Nephron (organoid): ENCODE measurements around the gene NR3C2.
A peak's percentile ranks its signal among the peaks of the same experiment; 100 is the strongest.

Source experiments
- H3K27ac Mint-ChIP-seq, 3 experiments: 2 replicates each; pipeline ENCODE4 v1.8.0; 2020; ENCODE audit warnings: mixed read lengths in 3 of 3, mild to moderate bottlenecking in 2 of 3, moderate library complexity in 1 of 3
- H3K27me3 Mint-ChIP-seq: 2 replicates; pipeline ENCODE4 v1.8.0; 2021; ENCODE audit warnings: low read depth, mild to moderate bottlenecking, moderate library complexity, mixed read lengths
- H3K36me3 Mint-ChIP-seq: 2 replicates; pipeline ENCODE4 v1.8.0; 2020; ENCODE audit warnings: low read depth, mixed read lengths
- H3K4me1 Mint-ChIP-seq: 2 replicates; pipeline ENCODE4 v1.8.0; 2020; ENCODE audit warnings: mixed read lengths
- H3K4me3 Mint-ChIP-seq, 3 experiments: 2 replicates each; pipeline ENCODE4 v1.8.0; 2020; ENCODE audit warnings: mild to moderate bottlenecking in 3 of 3, mixed read lengths in 3 of 3, moderate library complexity in 2 of 3
- H3K9me3 Mint-ChIP-seq: 2 replicates; pipeline ENCODE4 v1.8.0; 2020; ENCODE audit warnings: mixed read lengths
- CTCF ChIP-seq, 3 experiments: fragments of 200-600 bp; sonication (generic); IDR thresholded peaks; one replicate each; pipeline ENCODE4 v1.5.0; 2021; ENCODE audit warnings: antibody characterized with exemption in 3 of 3; ENCODE audit not compliant: unreplicated experiment in 3 of 3

NR3C2 gene

DNA sequence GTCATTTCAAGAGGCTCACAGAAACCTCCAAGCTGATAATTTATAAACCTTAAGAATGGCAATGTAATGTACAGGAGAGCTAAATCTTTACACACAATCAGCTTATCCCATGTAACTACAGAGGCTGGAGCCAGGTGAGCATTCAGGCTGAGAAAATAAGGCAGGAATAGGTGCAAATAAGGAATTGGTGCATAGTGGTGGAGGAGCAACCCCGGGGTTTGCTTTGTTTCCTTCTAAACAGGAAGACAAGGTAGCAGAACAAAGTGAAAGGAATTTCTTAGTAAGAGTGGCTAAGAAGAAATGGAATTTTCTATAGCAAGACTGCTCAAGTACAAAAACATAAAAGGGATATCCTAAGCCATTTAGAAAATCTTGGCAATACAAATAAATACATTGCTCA lies 82.4 kb downstream of the NR3C2 start:
- no peak for TF ChIP-seq CTCF (IDR thresholded peaks at IDR 0.05; ENCODE audit: unreplicated experiment in 3 of 3)
- no peaks in the 10 kb centered on the region for H3K36me3 Mint-ChIP-seq
- H3K4me1 Mint-ChIP-seq, result peaks cover 6% of the 10 kb centered on the region
- no peaks in the 10 kb centered on the region for H3K9me3 Mint-ChIP-seq
- no peak overlapping the region for H3K27ac Mint-ChIP-seq
- no peaks in the 10 kb centered on the region for H3K27me3 Mint-ChIP-seq
- H3K4me3 Mint-ChIP-seq, result no peak overlapping the region

DNA sequence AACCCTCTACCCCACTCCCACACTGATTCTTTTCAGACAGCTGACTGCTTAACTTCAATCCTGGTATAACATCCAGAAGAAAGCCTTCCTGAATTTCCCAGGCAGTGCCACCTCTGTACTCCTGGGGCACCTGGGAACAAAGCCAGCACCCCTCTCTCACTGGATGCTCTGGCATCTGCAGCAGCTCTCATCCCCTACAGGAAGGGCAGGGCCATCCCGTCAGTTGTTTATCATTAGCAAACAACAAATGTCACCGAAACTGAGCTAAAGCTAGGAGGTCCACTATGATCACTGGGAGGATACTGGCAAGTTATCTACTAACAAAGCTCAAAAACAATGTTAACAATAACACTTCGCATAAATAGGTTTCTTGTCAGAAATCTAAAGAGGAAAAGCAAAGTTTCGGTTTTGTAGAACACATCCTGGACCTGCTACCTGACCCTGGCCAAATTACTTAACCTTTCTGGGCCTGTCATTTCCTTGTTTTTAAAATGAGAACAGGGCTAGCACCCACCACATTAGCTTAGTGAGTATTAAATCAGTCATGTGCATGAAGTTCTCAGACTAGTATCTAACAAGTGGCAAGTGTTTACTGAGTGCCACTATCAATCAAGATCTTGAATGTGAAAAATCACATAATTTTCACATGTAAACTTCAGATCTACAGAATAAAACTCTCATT lies 86.6 kb downstream of the NR3C2 start:
- Mint-ChIP-seq H3K9me3 (no peaks in the 10 kb centered on the region), H3K36me3 (no peaks in the 10 kb centered on the region), H3K27ac (peak overlapping the region in 1 of 3 experiments; percentile 8), H3K27me3 (no peaks in the 10 kb centered on the region), H3K4me1 (peaks cover 6% of the 10 kb centered on the region), H3K4me3 (no peak overlapping the region)
- TF ChIP-seq CTCF (IDR thresholded peaks at IDR 0.05; ENCODE audit: unreplicated experiment in 3 of 3), result no peak

- Mint-ChIP-seq H3K4me3 (no peak overlapping the region), H3K9me3 (no peaks in the 10 kb centered on the region), H3K36me3 (no peaks in the 10 kb centered on the region), H3K4me1 (peaks cover 6% of the 10 kb centered on the region), H3K27ac (no peak overlapping the region), H3K27me3 (no peaks in the 10 kb centered on the region)
- no peak for TF ChIP-seq CTCF (IDR thresholded peaks at IDR 0.05; ENCODE audit: unreplicated experiment in 3 of 3)
These were observed 88.0 kb downstream of the NR3C2 start for GRCh38 chr4:148354186-148354585.

DNA sequence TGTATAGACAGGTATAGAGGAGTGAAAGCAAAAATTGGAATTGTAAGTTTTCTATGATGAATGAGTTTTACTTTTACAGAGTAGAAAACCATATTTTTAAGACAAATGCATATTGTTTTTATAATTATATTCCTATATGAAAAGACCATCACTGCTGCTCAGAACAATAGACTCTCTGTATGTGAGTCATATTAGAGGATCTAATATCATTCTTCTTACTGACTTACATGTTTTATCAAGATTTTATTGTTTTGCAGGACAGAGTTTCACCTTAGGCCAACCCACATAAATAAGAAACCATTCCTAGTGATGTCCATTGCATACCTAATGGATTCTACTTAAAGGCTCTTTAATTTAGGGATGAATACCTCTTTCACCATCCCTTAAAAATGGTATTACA lies 88.6 kb downstream of the NR3C2 start:
- Mint-ChIP-seq H3K27me3 (no peaks in the 10 kb centered on the region), H3K4me3 (no peak overlapping the region), H3K27ac (no peak overlapping the region), H3K36me3 (no peaks in the 10 kb centered on the region), H3K9me3 (no peaks in the 10 kb centered on the region), H3K4me1 (peaks cover 6% of the 10 kb centered on the region)
- TF ChIP-seq CTCF (IDR thresholded peaks at IDR 0.05; ENCODE audit: unreplicated experiment in 3 of 3), result no peak

- Mint-ChIP-seq H3K9me3 (no peaks in the 10 kb centered on the region), H3K36me3 (no peaks in the 10 kb centered on the region), H3K4me1 (peaks cover 16% of the 10 kb centered on the region), H3K27ac (no peak overlapping the region), H3K4me3 (no peak overlapping the region), H3K27me3 (no peaks in the 10 kb centered on the region)
- TF ChIP-seq CTCF (IDR thresholded peaks at IDR 0.05; ENCODE audit: unreplicated experiment in 3 of 3), result no peak
These were observed 93.1 kb downstream of the NR3C2 start for GRCh38 chr4:148349153-148349552.

DNA sequence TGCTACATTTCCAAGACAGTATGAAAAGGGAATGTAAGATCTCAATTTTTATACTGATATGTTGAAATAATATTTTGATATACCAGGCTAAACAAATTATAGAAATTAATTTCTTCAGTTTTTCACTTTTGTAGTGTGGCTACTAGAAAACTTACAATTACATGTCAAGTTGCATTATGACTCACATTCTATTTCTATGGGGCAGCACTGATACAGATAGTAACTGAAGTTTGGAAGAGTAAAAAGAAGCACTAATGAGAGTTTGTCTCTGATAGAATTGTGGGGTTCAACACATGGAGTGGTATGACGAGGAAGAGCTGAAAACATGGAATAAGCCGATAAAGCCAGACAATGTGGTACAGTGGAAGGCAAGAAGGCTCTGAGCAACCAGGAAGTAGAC lies 95.6 kb downstream of the NR3C2 start:
- Mint-ChIP-seq H3K4me1 (peaks cover 25% of the 10 kb centered on the region), H3K36me3 (no peaks in the 10 kb centered on the region), H3K4me3 (no peak overlapping the region), H3K27me3 (no peaks in the 10 kb centered on the region), H3K9me3 (no peaks in the 10 kb centered on the region), H3K27ac (no peak overlapping the region)
- no peak for TF ChIP-seq CTCF (IDR thresholded peaks at IDR 0.05; ENCODE audit: unreplicated experiment in 3 of 3)
